K562 (cell line): Measurements from ENCODE around the gene C1QTNF6. TPM values are rescaled to one million over a fixed set of nuclear protein-coding genes. Genes with fewer than 3 reads are reported as not detected.

Experiments used
- ATAC-seq: fragments of 200-7000 bp; cut with Tn5 transposase; 3 replicates; pipeline ENCODE4 v1.9.1; 2020; ENCODE audit warnings: moderate library complexity
- BruUV-seq: library from RNA; stranded (reverse); fragments of 400-500 nt; replicated peaks from 2 replicates; lab custom pipeline; 2021; lab: Mats Ljungman, UMichigan
- CTCF ChIA-PET: fragments of 300-600 bp; formaldehyde crosslinking; extraction: SDS; loops from one replicate; lab custom pipeline; 2021; ENCODE audit warnings: low intra/inter-chr PET ratio; lab: Yijun Ruan, JAX
- POLR2A ChIA-PET: fragments of 300-600, 350-650 bp; sonication (Branson Sonifier 250); formaldehyde crosslinking; extraction: SDS; loops from one replicate; lab custom pipeline; 2021; ENCODE audit warnings: antibody characterized with exemption, inconsistent platforms; lab: Yijun Ruan, JAX
- DNase-seq, 4 experiments: peaks; one replicate each; pipeline versions ENCODE4 v3.0.0 to v3.0.0-alpha.2; 2011 to 2018; ENCODE audit warnings: low spot score in 3 of 4, mixed read lengths in 3 of 4; ENCODE audit errors: extremely low read depth in 1 of 4
- FAIRE-seq: peaks from 2 replicates; lab custom pipeline; 2011; peaks lifted over from hg19 to GRCh38; lab: Jason Lieb, UNC
- H2AFZ ChIP-seq: 2 replicates; pipeline ENCODE4 v1.6.0; 2011; ENCODE audit warnings: low read depth, low read length, control low read depth, inconsistent platforms
- H3K27ac ChIP-seq: fragments of 200-600 bp; 3 replicates; pipeline ENCODE4 v1.8.0; 2011; ENCODE audit warnings: low read depth, mild to moderate bottlenecking, control low read depth, inconsistent platforms, low read length, moderate library complexity, mixed read lengths; ENCODE audit errors: extremely low read depth
- H3K27me3 ChIP-seq, 2 experiments: fragments of 300-600 bp in 1 of 2; 2 replicates in 1 of 2; 3 replicates in 1 of 2; pipeline versions ENCODE4 v1.6.0 to v1.8.0; 2011; ENCODE audit warnings: inconsistent platforms in 2 of 2, low read length in 2 of 2, mild to moderate bottlenecking in 1 of 2, mixed read lengths in 1 of 2, moderate library complexity in 1 of 2; ENCODE audit not compliant: control insufficient read depth in 2 of 2, insufficient read depth in 2 of 2
- H3K36me3 ChIP-seq: fragments of 300-600 bp; 3 replicates; pipeline ENCODE4 v1.8.0; 2011; ENCODE audit warnings: mild to moderate bottlenecking, low read length, inconsistent platforms; ENCODE audit not compliant: control insufficient read depth, insufficient read depth
- H3K4me1 ChIP-seq, 2 experiments: fragments of 200-600 bp in 1 of 2; replicated peaks in 1 of 2; 2 replicates in 1 of 2; 3 replicates in 1 of 2; pipeline versions ENCODE4 v1.5.1 to v1.8.0; 2011; ENCODE audit warnings: inconsistent platforms in 2 of 2, low read length in 2 of 2, mild to moderate bottlenecking in 1 of 2, mixed read lengths in 1 of 2, moderate library complexity in 1 of 2; ENCODE audit not compliant: control insufficient read depth in 2 of 2, insufficient read depth in 2 of 2
- H3K4me2 ChIP-seq: 2 replicates; pipeline ENCODE4 v1.6.1; 2011; ENCODE audit warnings: low read length, control low read depth, inconsistent platforms, mixed read lengths; ENCODE audit not compliant: insufficient read depth
- H3K4me3 ChIP-seq: fragments of 200-600 bp; sonication (generic), shearing (Covaris generic); 2 replicates; pipeline ENCODE4 v1.5.1; 2016; ENCODE audit warnings: control low read depth, inconsistent platforms
- H3K79me2 ChIP-seq: fragments of 200-600 bp; 3 replicates; pipeline ENCODE4 v1.8.0; 2011; ENCODE audit warnings: low read length, inconsistent platforms; ENCODE audit not compliant: control insufficient read depth, insufficient read depth
- H3K9ac ChIP-seq, 2 experiments: 2 replicates each; pipeline versions ENCODE4 v1.6.0 to v1.6.1; 2011; ENCODE audit warnings: low read depth in 2 of 2, low read length in 2 of 2, control low read depth in 1 of 2, inconsistent platforms in 1 of 2, mild to moderate bottlenecking in 1 of 2, mixed read lengths in 1 of 2; ENCODE audit not compliant: insufficient read depth in 1 of 2
- H3K9me1 ChIP-seq: one replicate; pipeline ENCODE4 v1.6.0; 2011; ENCODE audit warnings: inconsistent platforms, mild to moderate bottlenecking, low read length, moderate library complexity; ENCODE audit not compliant: control insufficient read depth, insufficient read depth
- H3K9me3 ChIP-seq: replicated peaks from 2 replicates; pipeline ENCODE4 v1.5.1; 2011; ENCODE audit warnings: low read depth, low read length, inconsistent platforms; ENCODE audit not compliant: control insufficient read depth, insufficient read depth
- H4K20me1 ChIP-seq: replicated peaks from 2 replicates; pipeline ENCODE4 v1.6.1; 2011; ENCODE audit warnings: low read length, inconsistent platforms, mixed read lengths; ENCODE audit not compliant: control insufficient read depth, insufficient read depth
- CAMTA2 ChIP-seq: fragments of 250-450 bp; sonication (Bioruptor Pico); conservative IDR thresholded peaks from 2 replicates; pipeline ENCODE4 v1.5.1; 2022
- FOXA1 ChIP-seq: fragments of 450-650 bp; IDR thresholded peaks from 2 replicates; pipeline ENCODE4 v1.6.1; 2016; ENCODE audit warnings: mild to moderate bottlenecking, borderline replicate concordance
- HDAC3 ChIP-seq: fragments of 450-650 bp; IDR thresholded peaks from 2 replicates; pipeline ENCODE4 v1.6.1; 2018; ENCODE audit warnings: borderline replicate concordance, mild to moderate bottlenecking, moderate library complexity; ENCODE audit not compliant: partially characterized antibody
- MAFG ChIP-seq: fragments of 450-650 bp; conservative IDR thresholded peaks from 2 replicates; pipeline ENCODE4 v1.6.1; 2016; ENCODE audit warnings: missing genetic modification characterization, missing compliant biosample characterization
- MCM7 ChIP-seq, 2 experiments: fragments of 450-650 bp; IDR thresholded peaks; 2 replicates each; pipeline ENCODE4 v1.6.1; 2016 to 2018
- WGBS: fragments of 100-300 bp; shearing (Covaris generic); methylation state at CpG from one replicate; pipeline ENCODE4 v1.1.6; 2016; ENCODE audit warnings: low coverage, mixed read lengths; ENCODE audit not compliant: insufficient coverage; ENCODE audit errors: missing lambda C conversion rate; 5-methylcytosine and 5-hydroxymethylcytosine counted together
- in situ Hi-C: fragments of 300-500 bp; cut with MboI; formaldehyde crosslinking; loops from 4 replicates; pipeline ENCODE4 v1.15.0; 2018; ENCODE audit warnings: inconsistent platforms, mixed read lengths
- intact Hi-C: fragments of 100-400 bp; cut with micrococcal nuclease; formaldehyde crosslinking; loops from 2 replicates; pipeline ENCODE4 v1.14.2; 2022
- polyA plus RNA-seq, 8 experiments: library from polyadenylated mRNA; depleted of rRNA in 4 of 8; stranded (reverse) in 5 of 8; unstranded in 3 of 8; fragments of >200 nt; fragmentation: Nextera tagmentation in 2 of 8; fragmentation: Illumina TruSeq in 1 of 8; extraction: Ambion mirVana in 2 of 8; extraction: Trizol in 1 of 8; gene quantifications; 2 replicates each; pipeline versions ENCODE4 v1.2.1 to v1.2.3, GENCODE V29; 2011 to 2014; ENCODE audit warnings: inconsistent platforms in 1 of 8, missing spikeins in 1 of 8
- total RNA-seq, 7 experiments: library from RNA; depleted of rRNA in 6 of 7; stranded (reverse); fragments of >200 nt in 6 of 7; fragmentation: Illumina TruSeq in 2 of 7; extraction: Trizol in 2 of 7; gene quantifications; 2 replicates each; pipeline versions ENCODE4 v1.2.1 to v1.2.3, GENCODE V29; 2011 to 2021; ENCODE audit warnings: low replicate concordance in 1 of 7

C1QTNF6 gene
- total and polyA plus RNA-seq, 9 of the 15 experiments (the other 6 are each of a cell fraction or from before 2014, with no cell fraction given) = 0.18 to 0.92 (median 0.55) TPM

GRCh38 chr22:37163575-37164504 is 24.2 kb downstream of the C1QTNF6 start:
- in situ Hi-C loops = no loop called here
- Histone ChIP-seq H3K79me2 (no peaks in the 10 kb centered on the region), H3K9me3 (no peaks in the 10 kb centered on the region; the same call in 1 of the 2 replicates), H3K9ac (no peak overlapping the region), H2AFZ (no peak overlapping the region), H3K4me1 (peaks cover 0 to 13% of the 10 kb centered on the region in 2 experiments; a peak in 2 of 5 replicates), H3K27me3 (peaks cover 0 to 14% of the 10 kb centered on the region in 2 experiments; a peak in 3 of 5 replicates), H3K27ac (no peak overlapping the region), H3K4me3 (no peak overlapping the region), H3K9me1 (no peaks in the 10 kb centered on the region), H3K36me3 (no peaks in the 10 kb centered on the region), H4K20me1 (no peaks in the 10 kb centered on the region), H3K4me2 (no peak overlapping the region)
- no peak for DNase-seq
- 13% methylated on average over 9 of the region's 22 CpGs for WGBS
- intact Hi-C loops = no loop called here
- BruUV-seq = no TSS peak
- no peak for TF ChIP-seq MAFG (tag)
- ATAC-seq = no peak
- ChIA-PET POLR2A (interaction anchor here (0.7 kb wide), 1 partner anchor 313 kb away, joined by 3 read pairs; no protein-coding TSS in a partner anchor), CTCF (no interaction called here)
- no peak for FAIRE-seq

GRCh38 chr22:37163096-37163489 is 25.0 kb downstream of the C1QTNF6 start:
- Histone ChIP-seq H4K20me1 (no peaks in the 10 kb centered on the region), H2AFZ (no peak overlapping the region), H3K4me1 (peaks cover 0 to 13% of the 10 kb centered on the region in 2 experiments; a peak in 2 of 5 replicates), H3K79me2 (no peaks in the 10 kb centered on the region), H3K9me1 (no peaks in the 10 kb centered on the region), H3K4me3 (no peak overlapping the region), H3K4me2 (no peak overlapping the region), H3K27me3 (peaks cover 0 to 21% of the 10 kb centered on the region in 2 experiments; a peak in 3 of 5 replicates), H3K9me3 (no peaks in the 10 kb centered on the region; the same call in 1 of the 2 replicates), H3K36me3 (no peaks in the 10 kb centered on the region), H3K27ac (no peak overlapping the region), H3K9ac (no peak overlapping the region)
- intact Hi-C loops = no loop called here
- 0% methylated on average over 5 of the region's 5 CpGs for WGBS
- no peak for ATAC-seq
- CTCF ChIA-PET = no interaction called here
- BruUV-seq = no TSS peak
- in situ Hi-C loops = no loop called here
- TF ChIP-seq HDAC3 (no peak), FOXA1 (no peak), CAMTA2 (CRISPR knock-in tag) (no peak), MCM7 (IDR thresholded peaks at IDR 0.05) (no peak)
- DNase-seq = no peak
- POLR2A ChIA-PET = interaction anchor here (0.7 kb wide), 1 partner anchor 312 kb away, joined by 3 read pairs; no protein-coding TSS in a partner anchor
- no peak for FAIRE-seq
